Pancreas (tissue), 10 donors: ENCODE measurements around the gene MED15. TPM values are rescaled to one million over a fixed set of nuclear protein-coding genes. Genes with fewer than 3 reads are reported as not detected.
A peak's percentile ranks its signal among the peaks of the same experiment; 100 is the strongest.

Experiments
- ATAC-seq, 4 donors: fragments of 200-7000 bp; cut with Tn5 transposase; one replicate each; pipeline versions ENCODE4 v1.8.0 to v1.9.1; 2020; ENCODE audit warnings: mild to moderate bottlenecking in 4 of 4, moderate library complexity in 4 of 4
- DNase-seq, 6 donors: peaks; one replicate each; pipeline ENCODE4 v3.0.0-alpha.2; 2020
- FAIRE-seq: peaks from 2 replicates; lab custom pipeline; 2012; peaks lifted over from hg19 to GRCh38; lab: Jason Lieb, UNC
- H3K27ac ChIP-seq, 4 donors: fragments of 200-600 bp; sonication (generic); 1 replicate in 3 of 4; 2 replicates in 1 of 4; pipeline versions ENCODE4 v1.5.0 to v1.8.0; 2020
- H3K27me3 ChIP-seq, 4 donors: fragments of 200-600 bp; one replicate each; pipeline ENCODE4 v1.8.0; 2021
- H3K36me3 ChIP-seq, 3 donors: fragments of 200-600 bp; sonication (generic) in 1 of 3; one replicate each; pipeline versions ENCODE4 v1.5.0 to v1.8.0; 2020 to 2021
- H3K4me1 ChIP-seq, 3 donors: fragments of 200-600 bp; one replicate each; pipeline ENCODE4 v1.8.0; 2021
- H3K4me3 ChIP-seq, 4 donors: fragments of 200-600 bp; sonication (generic) in 2 of 4; one replicate each; pipeline versions ENCODE4 v1.5.0 to v1.8.0; 2020 to 2021
- H3K9me3 ChIP-seq, 4 donors: fragments of 200-600 bp; one replicate each; pipeline ENCODE4 v1.8.0; 2021
- WGBS, 2 donors: extraction: QIAGEN DNeasy Blood & Tissue Kit; methylation state at CpG; one replicate each; pipeline ENCODE4 v1.1.7; 2013; 5-methylcytosine and 5-hydroxymethylcytosine counted together
- intact Hi-C, 3 donors: fragments of 100-400 bp; cut with DNase I; formaldehyde crosslinking; loops; one replicate each; pipeline versions ENCODE4 v1.11.1 to v1.14.2; 2022
- polyA plus RNA-seq, 2 donors: library from polyadenylated mRNA; stranded (reverse); fragments of 200-250 nt; gene quantifications; one replicate each; pipeline ENCODE4 v1.2.3, GENCODE V29; 2013
- total RNA-seq, 6 donors: library from RNA; stranded (reverse); fragmentation: NEBNext Ultra II Directional in 4 of 6; extraction: Animal tissue kit (Norgen Biotek cat#: 25700) in 4 of 6; gene quantifications; one replicate each; pipeline versions ENCODE4 v1.2.1 to v1.2.4, GENCODE V29; 2021 to 2023
- TF ChIP-seq, protein P1 (sequence below), 4 donors: fragments of 200-600 bp; sonication (generic) in 3 of 4; IDR thresholded peaks; one replicate each; pipeline versions ENCODE4 v1.5.0 to v1.8.0; 2021; ENCODE audit warnings: antibody characterized with exemption in 4 of 4
- donor health status: healthy with polysubstance abuse.
- donor health status: DM: no; HTN: no; CAD: no; lungs with moderate emphysema.
- donor health status: DM: no; HTN: no; CAD: no.
- donor health status: control.
- donor health status: control.
- donor health status: Bipolar disorder and iron deficiency.
- donor health status: DM: yes; HTN: yes; CAD: no.
- donor health status: DM: no; HTN: no; CAD: no.
- donor health status: DM: no; HTN: no; CAD: no.
- donor health status: DM: yes; HTN: yes; CAD: no.

The MED15 gene
- total and polyA plus RNA-seq, 8 donors, result 27.1 to 61.7 (median 37.0) TPM

- Histone ChIP-seq H3K27me3 (no peaks in the 10 kb centered on the region), H3K27ac (peak overlapping the region; percentile 67 to 91 (median 80)), H3K4me3 (peak overlapping the region; percentile 55 to 80 (median 74)), H3K9me3 (no peaks in the 10 kb centered on the region), H3K36me3 (no peaks in the 10 kb centered on the region), H3K4me1 (peaks cover 0 to 6% (median 5%) of the 10 kb centered on the region in 3 donors)
- no peak for FAIRE-seq
- peak; percentile 93 to 98 (median 95) for ATAC-seq
- TF ChIP-seq, protein P1, sequence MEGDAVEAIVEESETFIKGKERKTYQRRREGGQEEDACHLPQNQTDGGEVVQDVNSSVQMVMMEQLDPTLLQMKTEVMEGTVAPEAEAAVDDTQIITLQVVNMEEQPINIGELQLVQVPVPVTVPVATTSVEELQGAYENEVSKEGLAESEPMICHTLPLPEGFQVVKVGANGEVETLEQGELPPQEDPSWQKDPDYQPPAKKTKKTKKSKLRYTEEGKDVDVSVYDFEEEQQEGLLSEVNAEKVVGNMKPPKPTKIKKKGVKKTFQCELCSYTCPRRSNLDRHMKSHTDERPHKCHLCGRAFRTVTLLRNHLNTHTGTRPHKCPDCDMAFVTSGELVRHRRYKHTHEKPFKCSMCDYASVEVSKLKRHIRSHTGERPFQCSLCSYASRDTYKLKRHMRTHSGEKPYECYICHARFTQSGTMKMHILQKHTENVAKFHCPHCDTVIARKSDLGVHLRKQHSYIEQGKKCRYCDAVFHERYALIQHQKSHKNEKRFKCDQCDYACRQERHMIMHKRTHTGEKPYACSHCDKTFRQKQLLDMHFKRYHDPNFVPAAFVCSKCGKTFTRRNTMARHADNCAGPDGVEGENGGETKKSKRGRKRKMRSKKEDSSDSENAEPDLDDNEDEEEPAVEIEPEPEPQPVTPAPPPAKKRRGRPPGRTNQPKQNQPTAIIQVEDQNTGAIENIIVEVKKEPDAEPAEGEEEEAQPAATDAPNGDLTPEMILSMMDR (IDR thresholded peaks at IDR 0.05), result peak; percentile 75 to 81 (median 76)
- DNase-seq, result peak; percentile 91 to 97 (median 93)
- 1% methylated on average over 39 to 54 of the region's 54 CpGs for WGBS, 2 donors
- intact Hi-C loops, result loop anchor here in 1 of 3 donors (10.0 kb wide), 1 partner anchor 71 kb away; no protein-coding TSS in a partner anchor
These were observed 11.3 kb upstream of the MED15 start for GRCh38 chr22:20495861-20496681.

GRCh38 chr22:20497426-20497825 lies 10.0 kb upstream of the MED15 start:
- DNase-seq, result no peak
- Histone ChIP-seq H3K9me3 (no peaks in the 10 kb centered on the region), H3K4me3 (no peak overlapping the region), H3K27ac (no peak overlapping the region), H3K27me3 (no peaks in the 10 kb centered on the region), H3K4me1 (peaks cover 0 to 6% (median 5%) of the 10 kb centered on the region in 3 donors), H3K36me3 (no peaks in the 10 kb centered on the region)
- intact Hi-C loops, result loop anchor here in 1 of 3 donors (10.0 kb wide), 1 partner anchor 73 kb away; no protein-coding TSS in a partner anchor
- FAIRE-seq, result no peak
- no peak for ATAC-seq
- TF ChIP-seq, protein P1 (IDR thresholded peaks at IDR 0.05), result no peak
- WGBS, 2 donors, result 92% methylated on average over 3 of the region's 3 CpGs

DNA sequence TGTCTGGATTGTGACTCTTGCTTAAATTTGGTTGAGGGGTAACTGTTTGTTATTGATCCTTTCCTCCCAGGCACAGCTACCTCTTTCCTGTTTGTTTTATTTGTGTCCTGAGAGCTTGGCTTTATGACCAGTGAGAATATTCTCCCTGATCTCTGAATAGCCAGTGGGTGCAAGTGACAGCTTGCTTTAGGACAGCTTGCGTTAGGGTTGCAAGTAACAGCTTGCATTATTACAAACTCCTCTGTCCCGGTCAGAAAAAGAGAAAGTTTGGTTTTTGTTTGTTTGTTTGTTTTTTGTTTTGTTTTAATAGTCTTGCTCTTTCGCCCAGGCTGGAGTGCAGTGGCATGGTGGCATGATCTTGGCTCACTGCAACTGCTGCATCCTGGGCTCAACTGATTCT lies 8.5 kb upstream of the MED15 start:
- no peaks in the 10 kb centered on the region for H3K27me3 ChIP-seq
- no peaks in the 10 kb centered on the region for H3K9me3 ChIP-seq
- H3K36me3 ChIP-seq, result no peaks in the 10 kb centered on the region
- WGBS, 2 donors, result 61% methylated on average over 3 of the region's 3 CpGs
- H3K27ac ChIP-seq, result no peak overlapping the region
- FAIRE-seq (no peak), DNase-seq (no peak), ATAC-seq (no peak)
- TF ChIP-seq, protein P1 (IDR thresholded peaks at IDR 0.05), result no peak
- intact Hi-C loops, result loop anchor here in 1 of 3 donors (10.0 kb wide), 1 partner anchor 74 kb away; no protein-coding TSS in a partner anchor
- H3K4me1 ChIP-seq, result peaks cover 0 to 6% (median 5%) of the 10 kb centered on the region in 3 donors
- no peak overlapping the region for H3K4me3 ChIP-seq

DNA sequence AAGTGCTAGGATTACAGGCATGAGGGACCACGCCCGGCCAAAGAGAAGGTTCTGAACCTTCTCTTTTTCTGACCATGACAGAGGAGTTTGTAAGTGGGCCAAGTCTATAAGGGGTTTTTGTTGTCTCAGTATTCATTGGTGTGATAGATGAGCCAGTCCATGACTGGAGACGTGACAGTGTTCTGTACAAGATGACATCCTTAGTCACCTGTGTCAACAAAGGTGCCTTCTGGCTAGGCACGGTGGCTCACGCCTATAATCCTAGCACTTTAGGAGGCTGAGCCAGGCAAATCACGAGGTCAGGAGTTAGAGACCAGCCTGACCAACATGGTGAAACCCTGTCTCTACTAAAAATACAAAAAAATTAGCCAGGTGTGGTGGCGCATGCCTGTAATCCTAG lies 7.6 kb upstream of the MED15 start:
- Histone ChIP-seq H3K4me3 (no peak overlapping the region), H3K27ac (no peak overlapping the region), H3K4me1 (peaks cover 0 to under 1% (median 0%) of the 10 kb centered on the region in 3 donors), H3K9me3 (no peaks in the 10 kb centered on the region), H3K36me3 (no peaks in the 10 kb centered on the region), H3K27me3 (no peaks in the 10 kb centered on the region)
- TF ChIP-seq, protein P1 (IDR thresholded peaks at IDR 0.05), result no peak
- DNase-seq (no peak), FAIRE-seq (no peak), ATAC-seq (no peak)
- intact Hi-C loops, result loop anchor here in 1 of 3 donors (10.0 kb wide), 1 partner anchor 75 kb away; no protein-coding TSS in a partner anchor
- WGBS, 2 donors, result 86 to 87% methylated on average over 7 of the region's 7 CpGs
